DND-41 (cell line): ENCODE results near the gene TMEM38A.

Experiments used
- ATAC-seq: fragments of 200-7000 bp; cut with Tn5 transposase; 3 replicates; pipeline ENCODE4 v1.9.1; 2021; ENCODE audit warnings: low read depth; ENCODE audit not compliant: insufficient read depth
- DNase-seq: peaks from one replicate; pipeline ENCODE4 v3.0.0-alpha.2; 2020
- H2AFZ ChIP-seq: 2 replicates; pipeline ENCODE4 v1.6.0; 2012; ENCODE audit warnings: low read depth, low read length
- H3K27ac ChIP-seq: 2 replicates; pipeline ENCODE4 v1.5.1; 2012; ENCODE audit warnings: low read length, inconsistent platforms
- H3K27me3 ChIP-seq: fragments of 200-600 bp; sonication (generic); 2 replicates; pipeline ENCODE4 v1.6.0; 2012; ENCODE audit warnings: low read length, mild to moderate bottlenecking, inconsistent platforms; ENCODE audit not compliant: insufficient read depth, poor library complexity
- H3K36me3 ChIP-seq: 2 replicates; pipeline ENCODE4 v1.5.1; 2012; ENCODE audit warnings: low read length, inconsistent platforms; ENCODE audit not compliant: insufficient read depth
- H3K4me1 ChIP-seq: 2 replicates; pipeline ENCODE4 v1.5.1; 2012; ENCODE audit warnings: mild to moderate bottlenecking, low read length; ENCODE audit not compliant: insufficient read depth
- H3K4me2 ChIP-seq: 2 replicates; pipeline ENCODE4 v1.6.0; 2012; ENCODE audit warnings: mild to moderate bottlenecking, moderate library complexity, low read length, inconsistent platforms; ENCODE audit not compliant: insufficient read depth
- H3K4me3 ChIP-seq, 2 experiments: fragments of 200-600 bp in 1 of 2; shearing (Covaris generic) in 1 of 2; 2 replicates each; pipeline ENCODE4 v1.5.1; 2012 to 2016; ENCODE audit warnings: inconsistent platforms in 2 of 2, low read length in 2 of 2, mild to moderate bottlenecking in 2 of 2, low read depth in 1 of 2, moderate library complexity in 1 of 2
- H3K79me2 ChIP-seq: 2 replicates; pipeline ENCODE4 v1.6.0; 2012; ENCODE audit warnings: low read length, inconsistent platforms; ENCODE audit not compliant: insufficient read depth
- H3K9ac ChIP-seq: 2 replicates; pipeline ENCODE4 v1.6.0; 2012; ENCODE audit warnings: low read depth, mild to moderate bottlenecking, inconsistent platforms, low read length, moderate library complexity
- H3K9me3 ChIP-seq: 2 replicates; pipeline ENCODE4 v1.5.1; 2012; ENCODE audit warnings: low read length, moderate library complexity, mild to moderate bottlenecking, inconsistent platforms; ENCODE audit not compliant: insufficient read depth, severe bottlenecking
- H4K20me1 ChIP-seq: 2 replicates; pipeline ENCODE4 v1.6.0; 2012; ENCODE audit warnings: low read length; ENCODE audit not compliant: insufficient read depth
- CTCF ChIP-seq: IDR thresholded peaks from 2 replicates; pipeline ENCODE4 v1.5.1; 2012; ENCODE audit warnings: borderline replicate concordance, low read length, moderate library complexity, mild to moderate bottlenecking; ENCODE audit not compliant: poor library complexity, severe bottlenecking; ENCODE audit errors: extremely low read depth
- EZH2 ChIP-seq: IDR thresholded peaks from 3 replicates; pipeline ENCODE4 v1.6.1; 2012; ENCODE audit warnings: borderline replicate concordance, low read depth, mild to moderate bottlenecking, moderate library complexity, low read length, inconsistent platforms; ENCODE audit not compliant: severe bottlenecking

Gene TMEM38A

DNA sequence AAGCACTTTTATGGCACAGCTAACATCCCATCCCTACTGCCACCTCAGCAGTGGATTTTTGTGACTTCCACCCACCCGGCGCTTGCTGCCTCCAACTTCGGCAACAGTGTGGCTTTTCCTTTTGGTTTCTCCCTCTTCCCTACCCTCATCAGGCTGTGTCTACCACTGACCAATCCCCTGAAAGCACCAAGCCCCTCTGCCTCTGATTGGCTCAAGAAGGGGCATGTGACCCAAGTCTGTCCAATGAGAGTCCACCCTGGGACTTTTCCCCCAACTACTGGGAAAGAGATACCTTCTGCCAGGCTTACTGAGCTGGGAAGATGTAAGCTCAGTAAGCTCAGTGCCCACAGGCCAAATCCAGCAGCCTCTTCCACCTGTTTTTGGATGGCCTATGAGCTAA is 6.8 kb upstream of the TMEM38A start:
- Histone ChIP-seq H3K79me2 (peaks cover 77% of the 10 kb centered on the region), H3K27ac (no peak overlapping the region), H3K9ac (no peak overlapping the region), H3K4me3 (no peak overlapping the region), H3K4me2 (no peak overlapping the region), H3K4me1 (peaks cover 17% of the 10 kb centered on the region), H2AFZ (no peak overlapping the region), H4K20me1 (peaks cover 69% of the 10 kb centered on the region), H3K9me3 (no peaks in the 10 kb centered on the region), H3K36me3 (peaks cover 92% of the 10 kb centered on the region), H3K27me3 (no peaks in the 10 kb centered on the region)
- TF ChIP-seq CTCF (no peak), EZH2 (no peak)
- DNase-seq, result peak; percentile 13
- ATAC-seq, result peak; percentile 54; the same call in 2 of the 3 replicates

GRCh38 chr19:16654627-16655026 is 6.3 kb upstream of the TMEM38A start:
- H3K4me3 ChIP-seq, result no peak overlapping the region
- no peak overlapping the region for H2AFZ ChIP-seq
- no peaks in the 10 kb centered on the region for H3K9me3 ChIP-seq
- peaks cover 80% of the 10 kb centered on the region for H3K79me2 ChIP-seq
- H3K9ac ChIP-seq, result no peak overlapping the region
- no peak for TF ChIP-seq EZH2
- TF ChIP-seq CTCF, result no peak
- ATAC-seq (no peak), DNase-seq (no peak)
- H3K4me1 ChIP-seq, result peaks cover 21% of the 10 kb centered on the region
- peaks cover 72% of the 10 kb centered on the region for H4K20me1 ChIP-seq
- no peak overlapping the region for H3K4me2 ChIP-seq
- H3K27ac ChIP-seq, result no peak overlapping the region
- no peaks in the 10 kb centered on the region for H3K27me3 ChIP-seq
- peaks cover 95% of the 10 kb centered on the region for H3K36me3 ChIP-seq

DNA sequence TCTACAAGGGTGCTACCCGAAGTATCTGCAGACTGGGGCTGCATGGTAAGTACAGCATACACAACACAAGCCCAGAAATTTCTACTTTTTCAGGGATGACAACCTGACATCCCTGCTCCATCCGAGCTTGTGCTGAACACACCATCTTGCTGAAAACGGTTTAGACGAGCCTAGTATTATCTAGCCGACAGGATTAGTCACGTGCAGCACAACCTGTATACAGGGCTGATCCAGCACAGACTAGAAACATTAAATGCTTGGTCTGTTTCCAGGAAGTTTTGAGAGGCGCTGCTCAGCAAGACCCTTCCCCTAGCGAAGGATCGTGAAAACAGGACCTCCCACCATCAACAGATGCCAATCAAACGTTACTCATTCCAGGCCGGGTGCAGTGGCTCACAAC is 5.2 kb upstream of the TMEM38A start:
- Histone ChIP-seq H3K36me3 (peaks cover 85% of the 10 kb centered on the region), H3K9ac (no peak overlapping the region), H3K9me3 (no peaks in the 10 kb centered on the region), H4K20me1 (peaks cover 69% of the 10 kb centered on the region), H3K4me2 (no peak overlapping the region), H3K27me3 (no peaks in the 10 kb centered on the region), H3K4me3 (no peak overlapping the region), H3K4me1 (peaks cover 27% of the 10 kb centered on the region), H2AFZ (no peak overlapping the region), H3K79me2 (peaks cover 77% of the 10 kb centered on the region), H3K27ac (no peak overlapping the region)
- TF ChIP-seq EZH2 (no peak), CTCF (no peak)
- DNase-seq, result no peak
- no peak for ATAC-seq

- Histone ChIP-seq H3K4me1 (peaks cover 38% of the 10 kb centered on the region), H2AFZ (no peak overlapping the region), H3K27ac (no peak overlapping the region), H3K4me3 (no peak overlapping the region), H3K9me3 (no peaks in the 10 kb centered on the region), H3K36me3 (peaks cover 68% of the 10 kb centered on the region), H3K9ac (no peak overlapping the region), H4K20me1 (peaks cover 57% of the 10 kb centered on the region), H3K79me2 (peaks cover 64% of the 10 kb centered on the region), H3K27me3 (no peaks in the 10 kb centered on the region), H3K4me2 (peak overlapping the region; percentile 90; the same call in 1 of the 2 replicates)
- TF ChIP-seq EZH2 (no peak), CTCF (no peak)
- ATAC-seq (no peak), DNase-seq (no peak)
These were observed 3.6 kb upstream of the TMEM38A start for GRCh38 chr19:16657384-16657783.
